H1 (cell line): Measurements from ENCODE around the gene POLA2. TPM values are rescaled to one million over a fixed set of nuclear protein-coding genes. Genes with fewer than 3 reads are reported as not detected.
A peak's percentile ranks its signal among the peaks of the same experiment; 100 is the strongest.

Experiments
- CTCF ChIA-PET: fragments of 300-600 bp; sonication (Branson Sonifier 250); formaldehyde crosslinking; loops from one replicate; lab custom pipeline; 2021; ENCODE audit not compliant: partially characterized antibody; lab: Charles Lee
- POLR2A ChIA-PET: fragments of 300-600 bp; sonication (Branson Sonifier 250); formaldehyde crosslinking; loops from one replicate; lab custom pipeline; 2021; ENCODE audit warnings: inconsistent platforms; ENCODE audit not compliant: partially characterized antibody; lab: Charles Lee
- DNase-seq, 2 experiments: peaks; one replicate each; pipeline versions ENCODE4 v3.0.0 to v3.0.0-alpha.2; 2010 to 2022; ENCODE audit warnings: low spot score in 2 of 2, low read depth in 1 of 2, mixed read lengths in 1 of 2
- FAIRE-seq: peaks from 2 replicates; lab custom pipeline; 2011; peaks lifted over from hg19 to GRCh38; lab: Jason Lieb, UNC
- H2AFZ ChIP-seq: 2 replicates; pipeline ENCODE4 v1.8.1; 2012; ENCODE audit warnings: low read length, inconsistent platforms
- H2AK5ac ChIP-seq: 2 replicates; pipeline ENCODE4 v1.6.1; 2013; ENCODE audit warnings: low read depth, low read length
- H2BK120ac ChIP-seq: replicated peaks from 2 replicates; pipeline ENCODE3; 2013; ENCODE audit warnings: low read depth, low read length, inconsistent platforms
- H2BK12ac ChIP-seq: 2 replicates; pipeline ENCODE4 v1.6.1; 2013; ENCODE audit warnings: low read depth, low read length
- H2BK15ac ChIP-seq: 2 replicates; pipeline ENCODE4 v1.6.1; 2013; ENCODE audit warnings: low read length
- H2BK20ac ChIP-seq: 2 replicates; pipeline ENCODE4 v1.6.1; 2013; ENCODE audit warnings: low read length
- H2BK5ac ChIP-seq: 2 replicates; pipeline ENCODE4 v1.6.1; 2013; ENCODE audit warnings: low read depth, low read length
- H3K14ac ChIP-seq: 2 replicates; pipeline ENCODE4 v1.6.1; 2013; ENCODE audit warnings: inconsistent platforms; ENCODE audit not compliant: insufficient read length
- H3K18ac ChIP-seq: 2 replicates; pipeline ENCODE4 v1.6.1; 2013; ENCODE audit warnings: low read length; ENCODE audit errors: extremely low read depth
- H3K23ac ChIP-seq: 2 replicates; pipeline ENCODE4 v1.6.1; 2013; ENCODE audit warnings: inconsistent platforms; ENCODE audit not compliant: insufficient read length
- H3K23me2 ChIP-seq: 2 replicates; pipeline ENCODE4 v1.6.1; 2013; ENCODE audit warnings: low read depth, low read length
- H3K27ac ChIP-seq: 2 replicates; pipeline ENCODE4 v1.6.1; 2011; ENCODE audit warnings: low read depth, low read length, inconsistent platforms
- H3K27me3 ChIP-seq, 4 experiments: replicated peaks in 1 of 4; 1 replicate in 1 of 4; 2 replicates in 3 of 4; pipeline versions ENCODE4 v1.6.1 to v1.8.1; 2011 to 2013; ENCODE audit warnings: low read length in 3 of 4, mild to moderate bottlenecking in 3 of 4, inconsistent platforms in 2 of 4, mixed read lengths in 2 of 4, moderate library complexity in 1 of 4; ENCODE audit not compliant: control insufficient read depth in 3 of 4, insufficient read depth in 3 of 4; ENCODE audit errors: extremely low read depth in 1 of 4
- H3K36me3 ChIP-seq, 4 experiments: 2 replicates each; pipeline versions ENCODE4 v1.6.1 to v1.8.1; 2011 to 2013; ENCODE audit warnings: mild to moderate bottlenecking in 4 of 4, low read length in 3 of 4, moderate library complexity in 2 of 4, control low read depth in 1 of 4, inconsistent platforms in 1 of 4; ENCODE audit not compliant: insufficient read depth in 4 of 4, control insufficient read depth in 2 of 4
- H3K4ac ChIP-seq: replicated peaks from 2 replicates; pipeline ENCODE3; 2013; ENCODE audit warnings: low read length, low read depth, mixed read lengths, inconsistent platforms; ENCODE audit not compliant: insufficient read length
- H3K4me1 ChIP-seq, 4 experiments: replicated peaks in 1 of 4; 1 replicate in 1 of 4; 2 replicates in 3 of 4; pipeline versions ENCODE4 v1.6.1 to v1.8.1; 2011 to 2013; ENCODE audit warnings: low read length in 3 of 4, inconsistent platforms in 2 of 4, mixed read lengths in 1 of 4; ENCODE audit not compliant: insufficient read depth in 4 of 4, control insufficient read depth in 3 of 4
- H3K4me2 ChIP-seq, 2 experiments: 2 replicates each; pipeline versions ENCODE4 v1.6.1 to v1.8.1; 2011 to 2013; ENCODE audit warnings: low read depth in 2 of 2, low read length in 2 of 2, control low read depth in 1 of 2, inconsistent platforms in 1 of 2, mild to moderate bottlenecking in 1 of 2; ENCODE audit not compliant: insufficient read depth in 1 of 2
- H3K4me3 ChIP-seq, 4 experiments: fragments of 200-600, 300-600 bp in 1 of 4; sonication (generic), shearing (Covaris generic), sonication (Bioruptor Twin) in 1 of 4; 2 replicates each; pipeline versions ENCODE4 v1.5.1 to v1.8.1; 2011 to 2016; ENCODE audit warnings: low read length in 4 of 4, low read depth in 3 of 4, control low read depth in 2 of 4, inconsistent platforms in 2 of 4, mild to moderate bottlenecking in 2 of 4, mixed read lengths in 1 of 4, moderate library complexity in 1 of 4; ENCODE audit not compliant: insufficient read depth in 2 of 4; ENCODE audit errors: extremely low read depth in 1 of 4
- H3K56ac ChIP-seq: replicated peaks from 2 replicates; pipeline ENCODE3; 2013; ENCODE audit warnings: low read depth, mild to moderate bottlenecking, mixed read lengths, low read length, inconsistent platforms; ENCODE audit not compliant: insufficient read length
- H3K79me1 ChIP-seq: 2 replicates; pipeline ENCODE4 v1.6.1; 2013; ENCODE audit warnings: low read depth, low read length, control low read depth
- H3K79me2 ChIP-seq, 2 experiments: 2 replicates each; pipeline versions ENCODE4 v1.6.1 to v1.8.1; 2012 to 2013; ENCODE audit warnings: low read length in 2 of 2, mild to moderate bottlenecking in 2 of 2, inconsistent platforms in 1 of 2; ENCODE audit not compliant: insufficient read depth in 2 of 2, control insufficient read depth in 1 of 2
- H3K9ac ChIP-seq, 4 experiments: replicated peaks in 1 of 4; 1 replicate in 1 of 4; 2 replicates in 3 of 4; pipeline versions ENCODE4 v1.6.1 to v1.8.1; 2011 to 2013; ENCODE audit warnings: low read depth in 3 of 4, low read length in 3 of 4, control low read depth in 2 of 4, mild to moderate bottlenecking in 2 of 4, moderate library complexity in 2 of 4, inconsistent platforms in 1 of 4; ENCODE audit errors: extremely low read depth in 1 of 4
- H3K9me3 ChIP-seq, 2 experiments: 2 replicates each; pipeline versions ENCODE4 v1.6.1 to v1.8.1; 2012 to 2013; ENCODE audit warnings: mild to moderate bottlenecking in 2 of 2, moderate library complexity in 2 of 2, control low read depth in 1 of 2, inconsistent platforms in 1 of 2, low read depth in 1 of 2, low read length in 1 of 2, mixed read lengths in 1 of 2; ENCODE audit not compliant: insufficient read depth in 2 of 2
- H4K20me1 ChIP-seq, 2 experiments: replicated peaks in 1 of 2; 2 replicates each; pipeline versions ENCODE3 to v1.8.1; 2011 to 2013; ENCODE audit warnings: inconsistent platforms in 2 of 2, low read length in 2 of 2, mild to moderate bottlenecking in 1 of 2; ENCODE audit not compliant: insufficient read depth in 2 of 2, control insufficient read depth in 1 of 2
- H4K5ac ChIP-seq: 2 replicates; pipeline ENCODE4 v1.6.1; 2013; ENCODE audit warnings: low read length, low read depth, mixed read lengths, inconsistent platforms; ENCODE audit not compliant: insufficient read length
- H4K8ac ChIP-seq: 2 replicates; pipeline ENCODE4 v1.8.0; 2013; ENCODE audit warnings: mild to moderate bottlenecking, moderate library complexity, low read length, inconsistent platforms; ENCODE audit not compliant: insufficient read depth; ENCODE audit errors: extremely low read depth
- H4K91ac ChIP-seq: replicated peaks from 2 replicates; pipeline ENCODE3; 2013; ENCODE audit warnings: low read length, mixed read lengths, inconsistent platforms; ENCODE audit not compliant: insufficient read length
- POLR2AphosphoS5 ChIP-seq: IDR thresholded peaks from 2 replicates; pipeline ENCODE4 v1.6.1; 2011; ENCODE audit warnings: low read depth, low read length
- SRF ChIP-seq: IDR thresholded peaks from 2 replicates; pipeline ENCODE4 v1.6.1; 2011; ENCODE audit warnings: mild to moderate bottlenecking, low read depth, low read length, moderate library complexity
- WGBS, 2 experiments: shearing (Covaris generic) in 1 of 2; methylation state at CpG; one replicate each; pipeline versions ENCODE4 v1.1.6 to v1.1.7; 2013 to 2015; ENCODE audit warnings: low lambda C conversion rate in 2 of 2, mixed read lengths in 2 of 2, inconsistent platforms in 1 of 2, low coverage in 1 of 2, missing lambda C conversion rate in 1 of 2; ENCODE audit not compliant: insufficient replicate concordance in 2 of 2, insufficient coverage in 1 of 2, insufficient read length in 1 of 2; ENCODE audit errors: extremely low coverage in 1 of 2, missing lambda C conversion rate in 1 of 2; 5-methylcytosine and 5-hydroxymethylcytosine counted together
- polyA plus RNA-seq, 7 experiments: library from polyadenylated mRNA; depleted of rRNA in 3 of 7; stranded (reverse) in 5 of 7; unstranded in 2 of 7; fragments of >200 nt in 5 of 7; fragments of 200-250 nt in 2 of 7; gene quantifications; 1 replicate in 5 of 7; 2 replicates in 1 of 7; 4 replicates in 1 of 7; pipeline versions ENCODE4 v1.2.1 to v1.2.3, GENCODE V29; 2011 to 2013; ENCODE audit warnings: missing spikeins in 2 of 7, mixed read lengths in 2 of 7
- total RNA-seq: library from RNA; stranded (reverse); fragmentation: NEBNext Ultra II Directional; extraction: Animal tissue kit (Norgen Biotek cat#: 25700); gene quantifications from 2 replicates; pipeline ENCODE4 v1.2.1, GENCODE V29; 2021

The POLA2 gene
- total and polyA plus RNA-seq, 2 of the 8 experiments (the other 6 are each of a cell fraction or from before 2014, with no cell fraction given): 31.2 to 55.9 TPM

DNA sequence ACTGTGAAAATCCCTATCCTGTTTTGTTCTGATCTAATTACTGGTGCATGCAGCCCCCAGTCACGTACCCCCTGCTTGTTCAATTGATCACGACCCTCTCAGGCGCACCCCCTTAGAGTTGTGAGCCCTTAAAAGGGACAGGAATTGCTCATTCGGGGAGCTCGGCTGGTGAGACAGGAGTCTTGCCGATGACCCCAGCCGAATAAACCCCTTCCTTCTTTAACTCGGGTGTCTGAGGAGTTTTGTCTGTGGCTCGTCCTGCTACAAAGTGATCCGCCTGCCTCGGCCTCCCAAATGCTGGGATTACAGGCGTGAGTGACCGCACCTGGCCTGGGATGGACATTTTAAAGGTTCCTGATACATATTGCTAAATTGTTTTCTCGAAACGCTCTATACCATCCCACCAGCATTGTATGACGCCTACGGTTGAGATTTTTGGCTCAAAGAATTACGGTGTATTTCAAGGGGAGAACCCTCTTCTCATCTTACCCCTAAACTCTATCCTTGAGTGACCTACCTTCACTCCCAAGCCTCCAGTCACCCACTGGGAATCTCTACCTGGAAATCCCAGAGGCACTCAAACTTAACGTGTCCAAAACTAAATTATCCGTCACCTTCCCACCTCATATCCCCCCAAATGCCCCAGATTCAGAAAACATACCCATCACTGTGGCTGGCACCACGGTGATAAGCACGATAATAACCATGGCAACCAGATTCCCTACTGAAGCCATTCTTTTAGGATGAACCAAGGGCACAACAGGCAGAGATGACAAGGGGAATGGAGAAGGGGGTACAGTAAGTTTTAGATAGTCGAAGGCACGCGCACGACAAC, 789 bp upstream of the POLA2 start:
- H4K91ac ChIP-seq: peak overlapping the region; percentile 2
- TF ChIP-seq POLR2AphosphoS5 (no peak), SRF (no peak)
- TF ChIP-seq, all 59 proteins: peak for 0
- peak overlapping the region; percentile 72 for H3K56ac ChIP-seq
- no peak overlapping the region for H2BK20ac ChIP-seq
- peaks cover 9% of the 10 kb centered on the region for H3K79me1 ChIP-seq
- no peaks in the 10 kb centered on the region for H3K9me3 ChIP-seq
- POLR2A ChIA-PET: interaction anchor here (0.8 to 2.6 kb wide), 11 partner anchors 10 to 241 kb away, joined by 3 to 10 read pairs (median 4); partner anchors contain the start of genes CDC42EP2, DPF2 and SYVN1
- peak overlapping the region; percentile 74 to 83 (median 81) for H3K4me3 ChIP-seq
- 0 out of 2 replicates have a peak overlapping the region, but pooled peaks have one; percentile 46 for H3K27ac ChIP-seq
- no peaks in the 10 kb centered on the region; a peak in 1 of 8 replicates for H3K36me3 ChIP-seq
- peak overlapping the region in 3 of 4 experiments; percentile 48 to 91 (median 80); a peak in 6 of 7 replicates for H3K9ac ChIP-seq
- 67% methylated on average over 26 of the region's 26 CpGs; no CpG with 5 or more reads in 1 of the 2 experiments for WGBS, 2 experiments
- peak overlapping the region; percentile 85 to 98 for H3K4me2 ChIP-seq
- no peak overlapping the region for H2BK15ac ChIP-seq
- CTCF ChIA-PET: interaction anchor here (2.5 to 2.8 kb wide), 2 partner anchors 11 to 36 kb away, joined by 13 to 17 read pairs; no protein-coding TSS in a partner anchor
- H3K14ac ChIP-seq: no peak overlapping the region
- peaks cover 0 to 3% (median under 1%) of the 10 kb centered on the region in 4 experiments; a peak in 2 of 7 replicates for H3K4me1 ChIP-seq
- H3K18ac ChIP-seq: peak overlapping the region; percentile 55; the same call in 1 of the 2 replicates
- no peak for DNase-seq
- no peaks in the 10 kb centered on the region for H4K20me1 ChIP-seq
- no peak overlapping the region for H4K8ac ChIP-seq
- H2AK5ac ChIP-seq: peak overlapping the region; percentile 24
- no peak for FAIRE-seq
- peak overlapping the region; percentile 12; the same call in 1 of the 2 replicates for H2BK12ac ChIP-seq
- H2BK5ac ChIP-seq: no peak overlapping the region; the same call in 1 of the 2 replicates
- peaks cover 5 to 18% of the 10 kb centered on the region in 2 experiments for H3K79me2 ChIP-seq
- H4K5ac ChIP-seq: peak overlapping the region; percentile 42
- no peak overlapping the region for H2BK120ac ChIP-seq
- H3K23me2 ChIP-seq: peaks cover 18% of the 10 kb centered on the region
- no peaks in the 10 kb centered on the region for H3K27me3 ChIP-seq
- H3K4ac ChIP-seq: peak overlapping the region; percentile 63
- no peak overlapping the region for H3K23ac ChIP-seq
- H2AFZ ChIP-seq: 0 out of 2 replicates have a peak overlapping the region, but pooled peaks have one; percentile 51
